HG03159 (cell line): ENCODE results near the gene GPX3.

Experiments
- ATAC-seq: cut with Tn5 transposase; IDR thresholded peaks from one replicate; pipeline ENCODE4 v1.9.1; 2021; ENCODE audit warnings: mild to moderate bottlenecking, moderate library complexity; ENCODE audit not compliant: unreplicated experiment

GPX3 gene, protein sequence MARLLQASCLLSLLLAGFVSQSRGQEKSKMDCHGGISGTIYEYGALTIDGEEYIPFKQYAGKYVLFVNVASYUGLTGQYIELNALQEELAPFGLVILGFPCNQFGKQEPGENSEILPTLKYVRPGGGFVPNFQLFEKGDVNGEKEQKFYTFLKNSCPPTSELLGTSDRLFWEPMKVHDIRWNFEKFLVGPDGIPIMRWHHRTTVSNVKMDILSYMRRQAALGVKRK

DNA sequence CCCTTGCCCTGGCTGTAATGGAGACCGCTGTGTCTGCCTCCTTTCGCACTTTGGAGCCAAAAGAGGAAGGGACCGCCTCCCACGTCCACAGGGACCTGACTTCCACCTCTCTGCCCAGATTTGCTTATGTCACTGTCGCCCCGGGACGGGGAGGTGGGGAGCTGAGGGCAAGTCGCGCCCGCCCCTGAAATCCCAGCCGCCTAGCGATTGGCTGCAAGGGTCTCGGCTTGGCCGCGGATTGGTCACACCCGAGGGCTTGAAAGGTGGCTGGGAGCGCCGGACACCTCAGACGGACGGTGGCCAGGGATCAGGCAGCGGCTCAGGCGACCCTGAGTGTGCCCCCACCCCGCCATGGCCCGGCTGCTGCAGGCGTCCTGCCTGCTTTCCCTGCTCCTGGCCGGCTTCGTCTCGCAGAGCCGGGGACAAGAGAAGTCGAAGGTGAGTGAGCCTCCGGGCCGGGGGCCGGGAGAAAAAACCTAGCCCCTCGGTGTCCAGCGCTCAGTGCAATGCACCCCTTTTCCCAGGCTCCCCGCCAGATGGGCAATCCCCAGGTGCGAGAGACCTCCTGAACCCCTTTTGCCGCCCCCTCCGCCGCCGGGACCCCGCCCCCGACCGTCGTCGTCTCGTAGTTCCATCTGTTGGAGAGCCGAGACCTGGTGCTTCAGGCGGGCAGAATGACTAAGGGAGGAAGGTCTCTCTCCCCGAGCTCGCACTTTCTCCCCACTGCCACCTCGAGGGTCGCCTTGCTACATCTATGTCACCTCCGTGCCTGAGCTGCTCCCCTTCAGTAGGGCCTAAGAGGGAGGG is at the start of gene GPX3:
Gene GPX3, plus strand, starts transcription at position 288 of the 807 bp plus-strand sequence. Its CDS starts 64 bp downstream, at position 352.
- peak; percentile 64 for ATAC-seq

DNA sequence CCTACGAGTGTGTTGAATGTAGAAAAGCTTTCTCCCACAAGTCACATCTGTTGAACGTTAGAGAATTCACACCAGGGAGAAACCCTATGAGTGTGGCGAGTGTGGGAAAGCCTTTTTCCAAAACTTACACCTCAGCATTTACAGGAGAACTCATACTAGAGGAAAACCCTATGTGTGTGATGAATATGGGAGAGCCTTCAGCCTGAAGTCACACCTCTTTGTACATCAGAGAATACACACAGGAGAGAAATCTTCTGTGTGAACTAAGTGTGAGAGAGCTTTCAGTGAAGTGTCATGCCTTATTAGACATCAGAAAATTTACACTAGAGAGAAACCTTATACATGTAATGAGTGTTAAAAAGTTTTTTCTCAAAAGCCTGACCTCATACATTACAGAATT is 41.8 kb upstream of the GPX3 start:
- no peak for ATAC-seq

DNA sequence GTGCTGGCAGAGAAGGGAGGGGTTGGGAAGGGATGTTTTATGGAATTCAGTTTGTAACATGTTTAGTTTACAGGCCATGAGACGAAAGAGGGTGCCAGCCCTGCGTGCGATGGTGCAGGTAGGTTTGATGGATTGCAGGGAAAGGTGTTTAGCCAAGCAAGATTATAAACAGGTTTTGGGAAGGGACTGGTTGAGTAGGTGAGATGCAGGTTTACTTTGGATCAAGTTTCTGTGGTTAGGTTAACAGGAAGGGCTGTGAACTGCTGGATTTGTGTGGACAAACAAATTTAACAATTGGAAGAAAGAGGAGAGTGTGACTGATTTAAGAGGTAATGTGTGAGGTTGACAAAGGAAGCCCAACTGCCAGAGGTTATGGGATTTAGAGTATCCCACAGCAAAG is 32.6 kb upstream of the GPX3 start:
- ATAC-seq: no peak

DNA sequence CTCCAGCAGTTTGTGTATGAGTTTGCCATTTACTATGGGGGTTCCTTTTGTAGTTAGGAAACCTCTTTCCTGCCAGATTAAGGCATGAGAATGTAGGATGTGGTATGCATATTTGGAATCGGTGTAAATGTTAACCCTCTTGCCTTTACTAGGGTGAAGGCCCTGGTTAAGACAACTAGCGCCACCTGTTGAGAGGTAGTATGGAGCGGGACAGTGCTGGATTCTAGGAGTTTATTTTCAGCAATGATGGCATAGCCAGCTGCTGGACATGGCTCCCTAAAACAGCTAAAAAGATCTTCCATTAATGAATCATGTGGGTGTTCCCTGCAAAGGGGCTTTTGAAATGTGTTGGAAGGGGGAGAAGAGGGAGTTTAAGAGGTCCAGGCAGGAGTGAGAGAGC is 30.7 kb upstream of the GPX3 start:
- ATAC-seq: no peak

DNA sequence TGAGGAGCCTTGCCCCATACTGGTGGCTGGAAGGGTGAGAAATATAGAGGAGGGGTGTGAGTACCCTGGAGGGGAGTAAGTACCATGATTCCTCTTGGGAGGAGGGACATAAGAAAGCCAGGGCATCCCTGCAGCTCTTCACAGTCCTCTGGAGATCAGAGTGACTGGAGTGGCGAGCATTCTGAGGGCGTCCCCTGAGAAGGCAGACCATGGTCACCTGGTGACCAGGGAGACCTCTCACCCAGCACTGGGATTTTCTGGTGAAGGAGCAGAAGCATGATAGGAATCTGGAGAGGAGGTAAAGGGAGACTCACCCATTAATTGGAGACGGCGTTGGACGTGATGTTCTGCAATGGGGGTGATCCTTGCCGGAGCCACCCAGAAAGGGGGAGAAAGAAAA is 27.7 kb upstream of the GPX3 start:
- no peak for ATAC-seq

DNA sequence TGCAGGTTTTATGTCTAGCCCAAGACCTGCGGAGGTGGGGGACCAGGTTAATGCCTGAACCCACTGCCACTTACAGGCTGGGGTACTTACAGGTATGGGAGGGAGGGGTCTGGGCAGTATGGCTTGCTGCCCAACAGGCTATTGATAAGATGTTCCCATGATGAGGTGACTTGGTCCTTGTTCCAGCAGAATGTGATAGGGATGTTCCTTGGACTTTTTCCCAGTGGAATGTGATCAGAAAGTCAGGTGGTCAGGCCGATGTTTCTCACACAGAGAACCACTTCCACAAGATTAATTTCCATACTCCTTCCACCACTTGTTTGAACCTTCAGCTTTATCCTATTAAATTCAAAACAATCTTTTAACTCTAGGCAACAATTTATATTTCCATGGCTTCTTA is 27.0 kb upstream of the GPX3 start:
- ATAC-seq: no peak

DNA sequence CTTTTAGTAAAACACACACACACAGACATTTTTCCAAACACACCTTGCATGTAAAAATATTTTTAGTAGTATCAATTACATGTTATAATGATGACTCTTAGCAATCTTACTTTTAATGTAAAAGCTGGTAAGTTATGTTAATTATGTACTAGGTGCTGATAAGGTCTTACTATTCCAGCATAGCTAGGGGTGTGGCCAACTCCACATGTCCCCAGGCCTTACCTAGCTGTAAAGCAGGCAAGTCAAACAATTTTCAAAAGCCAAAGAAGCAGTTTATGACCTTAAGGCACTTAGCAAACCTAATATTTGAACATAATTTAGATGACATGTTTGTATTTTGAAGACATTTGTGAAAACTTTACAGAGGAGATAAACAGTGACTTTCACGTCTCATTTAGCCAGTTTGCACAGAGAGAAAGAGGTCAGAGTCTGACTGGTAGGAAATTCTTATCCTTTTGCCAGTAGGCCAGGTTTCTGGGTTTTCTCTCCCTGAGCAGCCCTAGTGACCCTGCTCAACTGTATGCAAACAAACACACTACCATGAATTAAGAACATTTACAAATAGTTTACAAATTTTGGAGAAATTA is 26.5 kb upstream of the GPX3 start:
- no peak for ATAC-seq

DNA sequence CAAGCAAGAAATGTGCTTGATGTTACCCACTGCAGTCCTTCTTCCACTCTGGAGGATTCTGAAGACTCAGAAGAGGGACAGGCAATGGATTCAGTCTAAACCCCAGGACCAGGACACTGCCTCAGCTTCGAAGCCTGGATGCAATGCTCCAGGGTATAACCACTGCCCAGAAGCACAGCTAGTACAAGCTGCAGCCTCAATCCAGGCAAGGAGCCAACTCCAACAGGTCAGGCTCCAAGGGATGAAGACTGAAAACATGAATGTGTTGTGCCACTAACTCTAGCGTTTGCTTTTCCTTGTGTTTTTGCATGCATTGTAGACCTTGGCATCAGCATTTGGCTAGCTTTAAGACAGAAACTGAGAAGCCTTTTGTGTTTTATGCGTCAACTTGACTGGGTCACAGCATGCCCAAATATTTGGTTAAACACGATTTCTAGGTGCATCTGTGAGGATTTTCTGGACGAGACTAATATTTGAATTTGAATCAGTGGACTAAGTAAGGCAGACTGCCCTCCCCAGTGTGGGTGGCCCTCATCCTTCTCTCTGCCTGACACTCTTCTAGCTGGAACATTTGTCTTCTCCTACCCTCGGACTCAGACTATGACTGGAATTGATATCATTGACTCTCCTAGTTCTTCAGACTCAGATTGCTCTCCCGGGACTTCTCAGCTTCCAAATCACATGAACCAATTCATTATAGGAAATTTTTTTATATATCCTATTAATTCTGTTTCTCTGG is 20.5 kb upstream of the GPX3 start:
- no peak for ATAC-seq

DNA sequence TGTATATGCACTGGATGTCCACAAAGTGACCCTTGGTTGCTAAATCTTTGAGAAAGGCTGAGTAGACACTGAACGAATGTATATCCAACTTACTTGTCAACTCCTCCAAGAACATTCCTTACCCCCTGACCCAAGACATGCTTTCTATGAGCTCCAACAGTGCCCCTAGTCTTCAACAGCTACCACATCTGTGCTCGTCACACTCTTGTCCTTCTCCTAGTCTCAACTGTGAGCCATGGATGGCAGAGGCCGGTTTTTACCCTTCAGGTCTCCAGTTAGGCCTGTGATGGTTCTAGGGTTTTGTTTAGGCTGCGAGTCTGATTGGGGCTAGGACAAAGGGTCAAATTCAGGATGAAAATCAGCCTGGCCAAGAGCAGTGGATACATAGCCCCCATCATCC is 19.0 kb upstream of the GPX3 start:
- no peak for ATAC-seq

DNA sequence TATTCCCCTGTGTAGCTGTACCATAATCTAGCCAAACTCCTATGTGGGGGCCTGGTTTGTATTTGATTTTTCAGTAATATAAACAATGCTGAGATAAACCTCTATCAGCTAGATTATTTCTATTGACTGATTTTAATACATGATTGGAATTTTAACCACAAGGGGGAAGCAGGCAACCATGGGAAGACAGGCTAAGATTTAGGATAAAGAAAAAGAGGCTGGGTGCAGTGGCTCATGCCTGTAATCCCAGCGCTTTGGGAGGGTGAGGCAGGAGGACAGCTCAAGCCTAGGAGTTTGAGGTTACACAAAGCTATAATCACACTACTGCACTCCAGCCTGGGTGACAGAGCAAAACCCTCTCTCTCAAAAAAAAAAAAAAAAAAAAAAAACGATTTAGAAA is 18.1 kb upstream of the GPX3 start:
- ATAC-seq: no peak

DNA sequence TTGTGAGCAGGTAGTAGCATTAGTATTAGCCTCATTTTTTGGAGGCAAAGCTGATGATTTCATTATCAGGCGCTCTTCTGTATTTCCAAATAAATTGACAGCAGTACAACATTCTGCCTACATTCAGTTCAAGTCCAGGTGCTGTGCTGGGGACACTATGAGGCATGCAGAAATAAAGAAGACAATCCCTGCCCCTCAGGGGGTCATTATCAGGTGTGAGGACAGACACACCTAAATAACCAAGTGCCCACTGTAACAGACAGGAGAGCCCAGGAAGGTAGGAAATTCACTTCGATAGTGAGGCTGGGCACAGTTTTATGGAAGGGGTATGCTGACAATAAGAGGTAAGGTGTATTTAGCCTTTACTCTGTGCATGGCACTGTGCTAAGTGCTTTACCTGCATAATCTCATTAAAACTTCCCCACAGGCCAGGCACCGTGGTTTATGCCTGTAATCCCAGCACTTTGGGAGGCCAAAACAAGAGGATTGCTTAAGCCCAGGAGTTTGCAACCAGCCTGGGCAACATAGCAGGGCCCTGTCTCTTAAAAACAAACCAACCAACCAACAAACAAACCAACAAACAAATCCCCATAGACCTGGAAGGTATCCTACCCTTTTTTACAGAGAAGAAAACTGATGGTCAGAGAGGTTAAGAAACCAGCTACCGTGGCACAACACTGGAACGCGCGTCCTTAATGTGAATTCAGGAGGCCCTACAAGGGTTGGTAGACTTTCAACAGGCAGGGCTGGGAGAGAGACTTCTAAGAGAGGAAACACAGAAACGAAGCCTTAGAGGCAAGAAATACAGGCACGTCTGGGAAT is 17.5 kb upstream of the GPX3 start:
- no peak for ATAC-seq

DNA sequence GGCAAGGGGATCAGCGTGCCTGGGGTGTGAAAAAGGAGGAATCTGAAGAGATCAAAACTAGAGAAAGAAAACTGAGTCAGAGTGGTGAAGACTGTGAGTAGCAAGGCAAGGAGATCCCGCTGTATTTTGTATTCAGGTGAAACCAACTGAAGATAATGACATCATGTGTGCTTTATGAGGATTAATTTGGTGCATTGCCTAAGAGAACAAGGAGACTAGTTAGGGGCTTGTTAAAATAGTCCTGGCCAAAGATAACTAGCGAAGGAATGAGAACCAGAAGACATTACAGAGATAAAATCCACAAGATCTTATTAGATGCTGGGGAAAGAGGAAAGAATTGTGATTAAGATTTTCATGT is 16.9 kb upstream of the GPX3 start:
- ATAC-seq: no peak

DNA sequence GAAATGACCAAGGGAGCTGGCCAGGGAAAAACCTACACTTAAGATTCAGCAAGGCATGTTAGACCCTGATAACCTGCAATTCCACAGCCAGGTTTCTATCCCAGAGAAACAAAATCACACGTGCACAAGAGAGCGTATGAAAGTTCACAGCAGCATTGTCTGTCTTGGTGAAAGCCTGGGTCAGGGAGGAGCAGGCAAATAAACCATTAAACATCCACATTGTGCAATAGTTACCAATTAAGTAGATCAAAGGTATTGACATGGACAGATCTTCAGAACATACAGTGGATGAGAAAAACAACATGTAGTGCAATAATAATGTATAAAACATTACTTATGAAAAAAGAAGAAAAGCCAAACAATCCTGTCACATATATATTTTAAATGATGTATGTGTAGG is 15.9 kb upstream of the GPX3 start:
- no peak for ATAC-seq

DNA sequence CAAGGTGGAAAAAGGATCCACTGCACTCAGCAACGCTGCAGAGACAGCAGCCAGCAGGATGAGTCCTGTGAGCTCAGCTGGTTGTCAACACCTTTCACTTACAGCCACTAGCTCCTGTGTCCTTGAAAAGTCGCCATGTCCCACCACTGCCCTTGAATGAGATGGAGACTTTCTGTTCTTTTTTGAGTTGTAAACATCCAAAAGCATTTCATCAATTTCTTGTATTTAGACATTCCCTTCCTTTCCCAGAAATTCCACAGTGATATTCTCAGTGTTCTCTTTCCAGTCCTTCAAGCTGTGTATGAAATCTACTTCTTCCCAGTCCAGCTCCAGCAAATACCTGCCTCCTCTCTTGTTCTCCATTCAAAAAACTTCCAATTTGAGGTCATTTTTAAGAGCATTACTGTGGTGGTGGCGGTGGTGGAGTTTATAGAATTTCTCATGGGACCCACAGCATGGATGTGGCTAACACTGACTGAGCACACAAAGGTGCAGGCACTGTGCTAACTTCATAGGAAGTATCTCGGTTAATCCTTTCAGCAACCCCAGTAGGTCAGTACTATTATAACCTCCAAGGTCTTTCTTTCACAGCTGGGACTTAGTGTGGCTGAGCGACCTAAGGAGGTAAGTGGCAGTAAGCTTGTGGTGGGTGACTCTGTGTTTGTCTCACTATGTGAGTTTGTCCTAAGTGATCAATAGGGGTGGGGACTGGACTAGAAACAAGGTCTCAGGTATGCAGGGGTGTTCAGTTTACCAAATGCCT is 15.0 kb upstream of the GPX3 start:
- ATAC-seq: no peak

DNA sequence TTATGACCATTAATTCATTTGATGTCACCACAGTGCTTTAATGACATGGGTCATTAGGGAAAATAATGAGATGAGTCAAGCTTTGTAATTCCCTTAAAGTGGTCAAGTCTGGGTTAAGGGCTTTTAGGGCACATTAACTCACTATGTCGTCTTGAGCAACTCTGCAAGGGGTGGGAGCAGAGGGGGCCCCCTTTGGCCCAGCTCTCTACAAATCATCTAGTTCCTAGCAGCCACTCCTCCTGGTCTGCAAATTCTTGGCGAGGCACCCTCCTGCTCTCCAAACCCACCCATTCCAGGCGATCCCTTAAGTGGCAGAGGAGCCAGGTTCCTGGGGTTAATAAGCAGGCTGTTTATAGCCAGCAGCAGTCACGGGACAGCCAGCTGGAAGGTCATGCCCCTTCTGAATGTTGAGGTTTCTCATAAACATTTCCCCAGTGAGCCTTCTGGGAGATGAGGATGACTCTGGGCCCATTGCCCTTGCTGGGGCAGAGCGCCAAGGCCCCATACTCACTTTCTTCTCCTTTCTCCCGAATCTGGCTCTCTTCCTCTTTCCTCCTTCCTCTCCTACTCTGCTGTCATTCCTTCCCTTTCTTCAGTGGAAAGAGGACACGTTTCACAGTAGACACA is 14.3 kb upstream of the GPX3 start:
- ATAC-seq: no peak

DNA sequence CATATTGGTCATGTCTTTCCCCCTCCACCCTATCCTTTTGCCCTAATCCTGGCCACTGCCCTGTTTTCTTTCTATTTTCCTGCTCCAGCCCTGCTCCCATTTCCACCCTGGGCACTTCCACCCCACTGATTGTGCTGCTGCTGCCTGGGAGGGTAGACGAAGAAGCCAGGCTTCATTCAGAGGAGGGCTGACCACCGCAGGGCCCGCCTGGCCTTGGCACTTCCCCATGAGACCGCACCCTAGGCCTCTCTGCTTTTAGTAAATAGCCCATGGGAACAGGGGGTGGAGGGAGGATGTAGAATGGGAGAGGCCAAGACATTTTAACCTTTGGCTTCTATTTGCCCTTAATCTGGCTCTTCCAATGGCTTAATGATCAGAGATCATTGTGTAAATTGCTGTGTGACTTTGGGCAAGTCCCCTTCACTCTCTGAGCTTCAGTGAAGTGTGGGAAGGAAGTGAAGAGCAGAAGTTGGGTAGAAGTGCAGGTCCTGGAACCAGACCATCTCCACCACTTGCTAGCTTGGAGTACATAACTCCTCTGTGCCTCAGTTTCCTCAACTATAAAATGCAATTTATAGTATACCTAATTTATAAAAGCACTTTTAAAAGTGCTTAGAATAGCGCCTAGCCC is 13.6 kb upstream of the GPX3 start:
- ATAC-seq: no peak

DNA sequence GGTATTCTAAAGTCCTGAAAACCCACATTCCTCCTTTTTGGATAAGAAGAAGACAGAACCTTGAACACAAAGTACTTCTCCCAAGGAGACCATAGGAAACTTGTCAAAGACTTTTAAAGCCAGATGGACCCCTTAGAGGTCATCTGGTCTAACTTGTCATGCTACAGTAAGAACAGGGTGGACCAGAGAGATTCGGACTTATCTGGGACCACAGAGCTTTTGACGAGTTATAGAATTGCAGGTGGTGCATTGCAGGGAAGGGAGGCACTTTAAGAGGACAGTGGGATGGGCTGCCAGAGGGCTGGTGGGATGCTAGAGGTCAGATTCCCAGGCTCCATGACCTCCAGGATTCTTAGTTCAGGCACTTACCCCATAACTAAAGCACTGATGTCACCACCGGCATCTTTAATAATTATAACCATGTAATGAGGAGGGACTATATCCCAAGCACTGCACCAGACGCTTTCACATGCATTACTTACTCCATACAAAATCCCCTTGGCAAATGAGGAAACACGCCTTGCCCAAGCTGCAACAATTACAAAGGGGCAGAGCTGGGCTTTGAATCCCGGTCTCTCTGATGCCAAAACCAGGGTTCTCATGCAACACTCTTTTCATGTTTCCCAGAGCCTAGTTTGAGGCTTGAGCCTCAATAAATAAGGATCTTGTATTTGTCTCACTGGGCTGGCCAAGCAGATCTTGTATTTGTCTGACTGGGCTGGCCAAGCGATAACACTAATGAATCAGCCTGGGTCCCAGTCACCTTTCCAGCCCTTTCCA is 12.8 kb upstream of the GPX3 start:
- no peak for ATAC-seq

DNA sequence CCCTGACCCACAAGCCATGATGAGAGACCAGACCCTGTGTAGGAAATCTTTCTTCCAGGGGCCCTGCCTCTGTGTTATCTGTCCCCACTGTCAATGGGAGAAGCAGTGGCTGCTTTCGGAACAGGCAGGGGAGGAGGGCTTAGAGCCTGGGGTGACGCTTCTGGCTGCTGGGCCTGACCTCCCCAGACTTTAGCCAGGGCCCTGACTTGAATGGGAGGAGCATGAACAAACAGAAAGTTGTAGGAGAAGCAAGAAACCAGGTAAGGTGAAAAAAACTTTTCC is 12.2 kb upstream of the GPX3 start:
- ATAC-seq: no peak

DNA sequence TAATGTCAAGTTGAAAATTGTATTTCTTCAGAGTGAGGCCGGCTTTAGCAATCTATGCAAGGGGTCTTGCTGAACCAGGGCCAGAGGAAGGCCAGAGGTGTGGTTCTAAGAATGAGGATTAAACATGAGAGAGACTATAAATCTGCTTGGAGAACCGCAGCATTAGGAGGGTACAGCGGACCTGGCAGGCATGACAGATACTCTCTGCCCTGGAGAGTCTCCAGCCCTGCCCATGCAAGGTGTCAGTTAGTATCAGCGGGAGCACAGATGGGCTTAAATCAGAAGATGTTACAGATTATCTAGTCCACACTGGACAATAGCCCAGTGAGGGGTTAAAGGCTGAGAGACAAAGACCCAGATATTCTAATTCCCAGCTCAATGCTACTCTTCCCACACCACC is 11.5 kb upstream of the GPX3 start:
- ATAC-seq: no peak
